Measurements from ENCODE around the gene ANXA1.
"Not testable (repeated sequence)": the region's sequence is repeated elsewhere in the genome, so short reads cannot be mapped to it uniquely, and the experiment has no call there.

Gene ANXA1

DNA sequence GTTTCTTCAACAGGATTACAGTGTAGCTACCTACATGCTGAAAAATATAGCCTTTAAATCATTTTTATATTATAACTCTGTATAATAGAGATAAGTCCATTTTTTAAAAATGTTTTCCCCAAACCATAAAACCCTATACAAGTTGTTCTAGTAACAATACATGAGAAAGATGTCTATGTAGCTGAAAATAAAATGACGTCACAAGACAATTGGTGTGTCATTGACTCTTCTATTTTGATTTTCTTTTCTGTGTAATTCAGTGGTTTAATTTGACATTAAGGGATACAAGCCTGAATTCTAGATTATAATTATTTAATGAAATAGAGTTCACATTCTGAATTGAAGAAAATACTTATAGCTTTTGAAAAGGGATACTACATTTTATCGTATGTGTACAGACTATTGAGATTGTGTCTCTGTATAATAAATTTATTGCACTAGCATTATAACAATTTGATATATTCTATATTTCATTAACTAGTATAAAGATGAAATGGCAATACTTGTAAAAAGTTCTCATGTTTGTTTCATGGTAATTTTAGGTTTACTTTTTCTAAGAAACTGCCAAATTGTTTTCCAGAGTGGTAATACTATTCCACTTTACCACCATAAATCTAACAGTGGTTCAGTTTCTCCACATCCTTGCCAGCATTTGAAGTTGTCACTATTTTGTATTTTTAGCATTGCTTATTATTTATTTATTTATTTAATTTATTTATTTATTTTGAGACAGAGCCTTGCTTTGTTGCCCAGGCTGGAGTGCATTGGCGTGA, 18.7 kb downstream of the ANXA1 start:
- no peak for DNase-seq

DNA sequence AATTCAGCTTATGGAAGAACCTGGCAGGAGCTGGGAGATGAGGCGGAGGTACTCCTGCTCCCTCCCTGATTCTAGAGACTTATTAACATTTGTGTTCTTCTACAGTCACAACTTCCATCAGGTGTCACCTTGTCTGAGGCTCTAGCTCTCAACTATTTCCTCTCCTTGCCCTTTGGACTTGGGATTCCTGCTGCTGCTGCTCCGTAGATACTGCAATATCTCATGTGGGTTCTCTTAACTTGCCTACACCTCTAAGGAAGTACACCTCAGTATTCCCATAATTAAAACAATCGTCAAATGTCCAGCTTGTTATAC, 21.2 kb downstream of the ANXA1 start:
- DNase-seq: no peak

DNA sequence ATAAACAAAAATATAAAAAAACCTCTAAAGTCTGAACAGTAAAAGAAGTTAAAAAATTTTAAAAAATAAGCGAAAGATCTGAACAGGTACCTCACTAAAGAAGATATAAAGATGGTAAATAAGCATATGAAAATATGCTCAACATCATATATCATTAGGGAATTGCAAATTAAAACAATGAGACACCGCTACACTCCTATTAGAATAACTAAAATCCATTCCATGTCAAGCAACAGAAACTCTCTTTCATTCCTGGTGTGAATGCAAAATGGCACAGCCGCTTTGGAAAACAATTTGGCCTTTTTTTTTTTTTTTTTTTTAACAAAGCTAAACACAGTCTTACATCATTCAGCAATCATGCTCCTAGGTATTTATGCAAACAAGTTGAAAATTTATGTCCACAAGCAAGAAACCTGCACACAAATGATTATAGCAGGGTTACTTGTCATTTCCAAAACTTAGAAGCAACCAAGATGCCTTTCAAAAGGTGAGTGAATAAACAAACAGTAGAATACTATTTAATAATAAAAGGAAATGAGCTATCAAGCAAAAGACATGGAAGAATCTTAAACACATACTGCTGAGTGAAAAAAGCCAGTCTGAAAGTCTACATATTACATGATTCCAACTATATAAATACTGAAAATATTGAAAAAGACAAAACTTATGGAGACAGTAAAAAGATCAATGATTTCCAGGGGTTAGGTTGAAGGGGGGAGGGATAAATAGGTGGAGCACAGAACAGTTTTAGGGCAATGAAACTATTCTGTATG, 22.1 kb downstream of the ANXA1 start:
- no peak for DNase-seq

DNA sequence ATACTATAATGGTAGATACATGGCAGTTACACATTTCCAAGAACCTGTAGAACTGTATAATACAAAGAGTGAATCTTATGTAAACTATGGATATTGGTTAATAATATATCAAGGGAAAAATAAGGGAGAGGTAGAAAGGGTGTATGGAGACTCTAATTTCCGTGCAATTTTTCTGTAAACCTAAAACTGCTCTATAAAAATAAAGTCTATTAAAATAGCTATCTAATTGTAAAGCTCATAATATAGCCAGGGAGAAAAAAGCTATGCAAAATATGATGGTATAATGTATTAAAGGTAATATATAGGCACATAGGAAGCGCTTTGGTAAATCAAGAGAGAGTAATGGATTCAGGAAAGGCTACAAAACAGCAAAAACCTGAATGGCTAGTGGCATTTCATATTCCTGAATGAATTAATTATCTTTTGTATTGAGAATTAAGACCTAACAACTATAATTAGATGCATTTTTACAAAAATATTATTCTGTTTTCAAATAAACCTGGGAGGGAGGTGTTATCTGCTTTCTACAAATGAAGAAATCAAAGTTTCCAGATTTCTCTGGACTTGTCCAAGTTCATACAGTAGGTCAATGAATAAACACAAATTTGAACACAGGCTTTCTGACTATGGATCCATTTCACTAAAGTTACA, 22.8 kb downstream of the ANXA1 start:
- no peak for DNase-seq

DNA sequence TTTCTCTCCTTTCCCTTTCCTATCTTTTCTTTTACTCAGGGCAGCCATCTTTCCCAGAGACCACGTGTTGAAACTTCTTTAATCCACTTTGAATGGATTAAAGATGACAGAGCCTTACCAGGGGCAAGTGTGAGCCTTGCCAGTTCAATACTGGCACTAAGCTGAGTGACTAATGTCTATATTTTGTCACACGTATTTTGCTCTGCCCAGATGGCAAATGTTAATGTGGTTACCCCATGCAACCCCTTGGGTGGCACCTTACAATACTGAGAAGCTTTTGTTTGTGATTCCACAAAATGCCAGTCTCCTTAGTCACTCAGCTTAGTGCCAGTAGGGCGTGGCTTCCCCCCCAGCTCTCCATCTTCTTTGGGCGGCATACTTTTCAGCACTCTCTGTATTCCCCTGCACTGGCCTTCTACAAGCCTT, 24.8 kb downstream of the ANXA1 start:
- DNase-seq: peak; percentile 57

DNA sequence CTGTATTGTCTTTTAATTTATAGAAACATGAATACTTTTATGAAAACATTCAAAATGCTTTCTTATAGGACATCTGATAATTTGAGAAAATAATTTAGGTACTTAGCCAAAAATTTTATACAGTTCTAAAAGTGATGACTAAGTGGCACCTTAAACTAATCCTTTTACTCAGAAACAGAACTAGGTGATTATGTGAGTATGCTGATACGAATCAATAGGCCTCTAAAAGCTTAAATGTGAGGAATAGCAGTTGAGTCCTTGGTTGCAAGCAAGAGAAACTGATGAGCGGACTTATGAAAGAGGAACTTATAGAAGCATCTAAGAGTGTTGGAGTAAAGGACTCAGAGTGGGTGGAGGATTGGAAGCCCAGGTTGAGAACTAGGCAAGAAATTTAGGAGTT, 26.4 kb downstream of the ANXA1 start:
- DNase-seq: no peak

DNA sequence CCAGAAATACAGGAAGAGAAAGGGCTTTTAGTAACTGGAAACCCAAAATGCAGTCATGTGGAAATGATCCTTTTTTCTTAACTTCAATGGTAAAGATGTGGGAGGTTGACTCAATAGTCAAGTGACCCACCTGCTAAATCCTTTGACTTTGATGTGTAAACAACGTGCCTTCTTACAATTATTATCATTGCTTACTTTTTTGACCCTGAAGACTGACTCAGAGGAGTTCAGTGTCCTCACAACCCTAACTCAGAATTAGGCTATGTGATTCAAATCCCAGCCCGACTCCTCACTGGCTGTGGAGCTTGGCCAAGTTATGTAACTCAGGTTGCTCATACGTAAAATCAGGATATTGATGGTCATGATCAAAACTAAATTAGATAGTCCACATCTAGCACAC, 27.9 kb downstream of the ANXA1 start:
- peak; percentile 79 for DNase-seq

DNA sequence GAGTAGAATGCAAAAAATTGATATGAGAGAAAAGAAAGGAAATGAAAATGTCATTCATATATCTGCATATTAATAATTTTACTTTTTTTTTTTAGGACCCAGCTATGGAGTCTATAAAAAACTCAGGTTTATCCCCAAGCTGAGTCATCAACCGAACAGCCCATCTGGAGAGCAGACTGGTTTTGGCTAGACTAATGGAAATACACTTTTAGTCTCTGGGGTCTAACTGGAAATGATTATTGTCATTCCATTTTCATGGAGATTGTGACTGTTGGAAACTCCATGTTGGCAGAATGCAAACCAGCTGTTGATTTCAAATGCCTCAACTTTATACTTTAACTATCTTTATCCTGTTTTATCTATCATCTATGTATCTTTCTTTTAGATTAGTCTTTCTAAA, 28.7 kb downstream of the ANXA1 start:
- peak; percentile 81 for DNase-seq

DNA sequence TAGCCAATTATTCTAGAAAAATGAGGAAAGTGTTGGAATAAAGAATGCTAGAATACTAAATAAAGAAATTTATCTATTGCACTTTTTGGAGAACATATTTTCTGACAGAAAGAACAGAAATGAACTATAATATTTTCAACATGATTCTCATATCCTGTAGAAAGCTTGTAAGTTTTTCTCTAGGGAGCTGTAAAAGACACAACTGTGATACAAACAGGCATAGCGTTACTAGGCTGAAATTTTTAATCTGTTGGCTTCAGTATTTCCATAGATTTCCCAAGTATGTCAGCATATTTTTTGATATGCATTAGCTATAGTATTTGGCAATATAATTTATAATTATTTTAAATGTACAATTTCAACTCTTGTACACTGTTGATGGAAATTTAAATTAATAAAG, 31.3 kb downstream of the ANXA1 start:
- no peak for DNase-seq

DNA sequence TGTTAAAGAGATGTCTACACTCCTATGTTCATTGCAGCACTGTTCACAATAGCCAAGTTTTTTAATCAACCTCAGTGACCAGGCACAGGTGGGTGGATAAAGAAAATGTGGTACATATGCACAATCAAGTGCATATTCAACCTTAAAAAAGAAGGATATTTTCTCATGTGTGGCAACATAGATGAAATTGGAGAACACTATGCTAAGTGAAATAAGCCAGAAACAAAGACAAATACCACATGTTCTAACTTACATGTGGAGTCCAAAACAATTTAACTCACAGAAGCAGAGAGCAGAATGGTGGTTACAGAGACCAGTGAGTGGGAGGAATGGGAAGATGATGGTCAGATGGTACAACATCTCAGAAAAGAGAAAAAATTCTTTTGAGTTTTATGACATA, 31.8 kb downstream of the ANXA1 start:
- DNase-seq: no peak

DNA sequence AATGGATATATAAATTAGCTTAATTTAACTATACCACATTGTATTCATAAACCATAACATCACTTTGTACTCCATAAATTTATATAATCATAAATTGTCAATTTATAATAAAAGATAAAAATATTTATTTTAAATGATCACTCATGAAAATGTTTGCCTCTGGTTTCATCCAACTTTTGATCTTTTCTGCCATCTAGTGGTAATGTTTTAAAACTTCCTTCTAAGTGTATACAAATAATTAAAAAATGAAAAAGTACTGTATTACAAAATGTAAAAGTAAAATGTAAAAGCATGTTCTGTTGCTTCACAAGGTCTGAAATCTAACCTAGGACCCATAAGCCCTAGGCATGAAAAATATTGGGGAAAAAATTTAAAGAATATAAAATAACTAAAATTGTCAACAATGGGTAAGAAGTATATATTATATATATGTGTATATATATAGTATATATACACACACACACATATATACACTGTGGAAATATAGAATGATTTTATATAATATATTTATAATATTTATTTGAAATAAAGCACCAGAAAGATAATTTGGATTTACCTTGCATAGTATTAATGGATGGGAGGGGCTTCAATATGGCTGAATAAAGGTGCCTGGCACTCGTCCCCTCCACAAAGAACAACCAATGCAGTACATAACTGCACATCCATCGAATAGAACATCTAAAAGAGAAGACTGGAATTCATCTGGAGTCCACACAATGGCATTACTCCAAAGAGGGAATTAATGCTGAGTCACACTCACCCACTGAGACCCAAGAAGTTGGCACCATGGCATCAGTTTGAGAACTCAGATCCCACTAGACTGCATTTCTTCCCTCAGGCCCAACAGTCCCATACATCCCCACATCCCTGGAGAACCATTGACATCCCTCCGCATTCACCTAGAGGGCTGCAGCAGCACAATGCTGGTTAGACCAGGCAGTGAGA, 32.5 kb downstream of the ANXA1 start:
- peak; percentile 49 for DNase-seq

DNA sequence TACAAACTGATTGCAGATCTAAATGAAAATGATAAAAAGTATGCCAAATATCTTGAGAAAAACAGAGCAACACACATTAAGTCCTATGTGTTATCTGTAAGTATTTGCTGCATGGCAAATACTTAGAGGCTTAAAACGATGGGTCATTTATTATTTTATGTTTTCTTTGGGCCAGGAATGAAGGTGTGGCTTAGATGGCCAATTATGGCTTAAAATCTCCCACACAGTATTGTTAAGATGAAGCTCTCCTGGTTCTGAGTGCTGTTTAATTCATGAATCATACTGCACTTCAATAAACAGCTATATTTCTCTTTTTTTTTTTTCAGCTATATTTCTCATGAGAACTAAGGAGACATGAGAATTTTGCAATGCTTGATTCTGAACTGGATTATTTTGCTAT, 39.4 kb downstream of the ANXA1 start:
- DNase-seq: not testable (repeated sequence)

DNA sequence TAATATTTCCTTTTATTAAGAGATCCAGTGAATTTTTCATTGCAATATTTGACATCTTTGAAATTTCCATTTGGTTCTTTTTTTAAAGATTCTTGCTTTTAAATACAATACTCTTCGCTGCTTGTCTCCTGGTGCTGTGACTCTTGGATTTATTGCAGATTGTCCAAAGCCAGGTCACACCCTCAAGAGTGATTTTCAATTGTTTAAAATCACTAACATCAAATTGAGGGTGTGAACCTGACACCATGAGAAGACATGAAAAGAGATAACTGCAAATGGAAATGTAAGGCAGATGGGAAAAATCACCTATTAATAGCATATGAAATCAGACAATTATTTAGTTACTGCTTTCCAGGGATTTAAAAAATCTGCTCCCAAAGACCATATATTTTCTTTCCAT, 42.6 kb downstream of the ANXA1 start:
- no peak for DNase-seq

DNA sequence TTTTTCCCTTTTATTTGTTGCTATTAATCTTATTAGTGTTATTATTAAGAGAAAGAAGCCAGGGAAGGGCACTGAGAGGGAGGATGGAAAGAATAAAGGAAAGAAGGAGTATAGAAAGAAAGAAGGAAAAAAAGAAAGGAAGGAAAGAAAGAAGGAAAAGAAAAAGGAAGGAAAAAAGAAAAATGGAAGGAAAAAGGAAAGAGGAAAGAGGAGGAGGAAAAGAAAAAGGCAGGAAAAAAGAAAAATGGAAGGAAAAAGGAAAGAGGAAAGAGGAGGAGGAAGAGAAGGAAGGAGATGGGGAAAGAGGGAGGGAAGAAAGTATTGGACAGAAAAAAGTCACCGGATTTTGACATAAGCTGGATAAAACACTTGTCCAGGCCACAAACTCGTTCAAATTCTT, 47.8 kb downstream of the ANXA1 start:
- DNase-seq: no peak

DNA sequence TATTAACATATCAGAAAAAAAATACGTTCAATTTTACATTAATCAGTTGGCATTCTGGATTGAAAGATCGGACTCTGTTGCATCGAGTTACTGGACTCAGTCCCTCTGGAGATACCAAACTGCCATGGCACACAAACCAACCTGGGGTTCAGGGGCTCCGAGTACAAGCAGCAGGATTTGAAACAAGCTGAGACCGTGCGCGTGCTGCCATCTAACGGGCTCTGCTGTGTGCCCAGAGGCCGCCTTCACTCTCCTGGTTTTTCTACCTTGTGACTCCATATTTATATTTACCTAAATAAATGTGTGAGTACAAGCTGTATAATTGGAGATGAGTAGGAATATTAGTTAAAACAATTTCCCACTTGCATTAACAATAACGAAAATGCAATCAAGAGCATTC, 48.2 kb downstream of the ANXA1 start:
- no peak for DNase-seq

DNA sequence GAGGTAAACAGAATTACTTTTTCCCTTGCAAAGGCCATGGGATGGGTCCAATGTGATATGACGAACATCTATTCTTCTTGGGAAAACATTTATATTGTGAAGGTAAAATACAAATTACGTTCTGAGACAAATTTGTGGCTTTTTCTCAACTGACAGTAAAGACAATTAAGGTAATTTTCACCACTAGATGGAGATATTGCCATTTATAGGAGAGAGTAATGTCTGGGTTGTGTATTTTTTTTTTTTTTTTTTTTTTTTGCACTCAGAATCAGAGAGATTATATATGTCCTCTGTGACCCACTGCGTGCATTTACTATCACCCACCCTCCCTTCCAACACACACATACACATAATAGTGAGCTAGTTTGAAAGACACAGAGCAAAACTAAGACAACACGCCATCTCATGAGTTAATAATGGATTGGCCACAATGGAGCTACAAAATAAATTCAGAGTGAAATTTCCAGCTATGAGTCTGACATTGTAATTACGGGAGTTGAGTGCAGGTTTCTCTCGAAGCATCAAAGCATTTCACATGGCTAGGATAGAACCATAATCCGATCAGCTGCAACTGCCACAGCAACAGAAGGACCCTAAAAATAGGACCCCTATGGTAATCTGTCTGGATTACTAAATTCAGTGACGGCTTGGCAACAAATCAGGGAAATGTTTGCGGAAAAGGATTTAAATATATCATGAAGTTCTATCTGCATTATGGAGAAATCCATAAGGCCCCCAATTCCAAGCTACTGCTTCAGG, 49.2 kb downstream of the ANXA1 start:
- DNase-seq: peak; percentile 38

DNA sequence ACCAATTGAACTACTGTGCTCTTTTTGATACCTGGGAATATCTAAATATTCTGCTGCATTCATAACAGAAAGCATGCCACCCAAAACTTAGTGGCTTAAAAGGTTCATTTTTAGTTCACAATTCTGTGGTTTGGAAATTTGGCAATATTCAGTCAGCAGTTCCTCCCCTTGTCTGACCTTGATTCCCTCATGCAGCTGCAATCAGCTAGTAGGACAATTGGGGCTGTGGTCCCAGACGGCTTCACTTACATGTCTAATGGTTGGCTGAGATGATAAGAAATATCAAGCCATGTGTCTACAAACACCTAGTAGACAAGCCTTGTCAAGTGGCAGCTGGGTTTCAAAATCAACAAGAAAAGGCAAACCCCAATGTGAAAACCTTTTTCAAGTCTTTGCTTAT, 51.3 kb downstream of the ANXA1 start:
- no peak for DNase-seq

DNA sequence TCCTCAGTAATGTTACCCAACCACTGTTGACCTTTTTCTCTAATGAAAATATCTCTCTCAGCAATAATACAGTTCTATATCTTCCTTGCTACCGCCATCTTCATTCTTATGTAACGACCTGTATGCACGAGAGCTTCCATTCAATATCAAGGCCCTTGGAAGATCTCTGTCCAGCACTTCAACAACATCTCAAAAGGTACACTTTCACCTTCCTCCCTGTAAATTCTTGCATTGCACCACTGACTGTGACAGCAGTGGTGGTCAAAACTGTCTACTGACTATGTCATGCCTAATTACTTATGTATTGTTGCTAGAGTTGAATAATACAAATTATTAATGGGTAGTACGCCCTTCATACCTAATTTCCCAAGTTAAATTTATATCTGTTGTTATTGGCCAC, 53.3 kb downstream of the ANXA1 start:
- DNase-seq: no peak

DNA sequence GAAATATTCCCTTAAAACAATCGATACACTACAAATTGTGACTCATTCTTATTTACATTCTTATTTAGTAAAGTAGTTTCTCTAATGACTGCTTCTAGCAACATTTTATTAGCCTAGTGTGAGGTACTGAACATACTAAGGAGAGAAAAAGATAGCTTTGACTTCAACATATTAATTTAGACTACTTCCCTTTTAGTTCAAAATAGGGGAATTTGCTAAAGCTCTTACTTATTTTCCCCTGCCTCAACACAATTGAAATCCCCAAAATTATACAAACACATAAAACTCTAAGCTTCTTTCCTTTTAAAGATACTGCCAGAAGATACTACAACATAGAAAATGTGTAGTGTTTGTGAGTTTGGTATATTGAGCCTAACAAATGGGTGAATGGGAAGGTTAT, 55.2 kb downstream of the ANXA1 start:
- no peak for DNase-seq

DNA sequence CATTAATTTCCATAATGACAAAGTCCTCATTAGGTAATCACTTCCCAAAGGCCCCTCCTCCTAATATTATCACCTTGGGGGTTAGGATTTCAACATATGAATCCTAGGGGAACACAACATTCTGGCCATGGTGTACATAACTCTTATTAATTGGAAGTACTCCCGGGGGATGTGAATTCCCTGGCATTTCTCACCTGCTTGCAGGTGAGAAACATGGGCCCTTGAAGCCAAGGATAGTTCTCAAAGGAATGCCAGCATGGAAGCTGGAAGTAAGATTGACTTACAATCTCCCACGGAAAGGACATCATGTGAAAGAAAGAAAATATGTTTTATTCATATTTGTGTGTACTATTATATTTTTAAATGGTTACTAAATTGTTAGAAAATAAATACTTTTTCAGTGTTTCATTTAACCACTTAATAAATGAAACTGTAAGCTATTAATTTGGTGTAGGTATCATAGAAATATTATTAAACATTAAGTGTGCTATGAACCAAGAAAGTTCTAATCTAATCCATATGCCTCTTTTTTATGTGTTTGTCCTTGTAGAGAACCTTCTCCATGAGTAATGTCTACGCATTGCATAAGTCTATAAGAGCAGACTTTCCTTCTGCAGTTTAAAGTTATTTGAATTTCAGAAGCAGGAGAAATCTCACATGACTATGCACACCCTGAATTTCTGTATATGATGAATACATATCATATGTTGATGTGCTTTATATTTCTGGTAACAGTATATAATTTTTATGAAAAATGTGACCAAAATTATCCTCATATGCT, 59.4 kb downstream of the ANXA1 start:
- no peak for DNase-seq

DNA sequence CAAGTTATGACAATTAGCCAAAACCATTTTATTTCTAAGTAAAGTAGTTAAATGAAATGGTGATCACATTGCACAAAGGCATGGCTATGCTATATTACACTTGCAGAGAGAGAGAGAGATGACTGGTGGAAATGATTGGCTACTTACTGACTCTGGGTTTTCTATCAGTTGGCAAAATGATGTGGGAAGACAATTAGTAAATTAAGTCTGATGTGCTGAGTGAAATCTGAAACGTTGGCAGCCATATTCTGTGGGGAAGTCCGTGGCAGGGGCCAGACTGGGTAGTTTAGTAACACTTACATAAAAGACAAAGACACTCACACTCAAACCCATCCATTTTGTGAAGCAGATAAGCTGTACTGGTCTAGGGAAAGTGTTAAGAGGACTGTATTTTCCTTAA, 61.6 kb downstream of the ANXA1 start:
- no peak for DNase-seq

Measured in HCEC 1CT (cell line).